Thyroid gland (tissue), 4 donors: Measurements from ENCODE around the gene TAGLN.

Source experiments
- CTCF ChIP-seq, 6 experiments: fragments of 200-600 bp in 3 of 6; fragments of 450-650 bp in 3 of 6; sonication (generic) in 3 of 6; IDR thresholded peaks; one replicate each; pipeline ENCODE4 v1.5.1; 2016 to 2019; ENCODE audit warnings: antibody characterized with exemption in 6 of 6, mild to moderate bottlenecking in 2 of 6, inconsistent platforms in 1 of 6, moderate library complexity in 1 of 6
- POLR2A ChIP-seq, 2 donors: fragments of 450-650 bp; IDR thresholded peaks; one replicate each; pipeline ENCODE4 v1.6.1; 2017; ENCODE audit warnings: antibody characterized with exemption in 2 of 2, mild to moderate bottlenecking in 2 of 2, moderate library complexity in 1 of 2

GRCh38 chr11:117182551-117182935, 16.6 kb upstream of the TAGLN start:
- TF ChIP-seq CTCF (IDR thresholded peaks at IDR 0.05) (no peak), POLR2A (IDR thresholded peaks at IDR 0.05) (no peak)
